Fibroblast of the aortic adventitia (primary cell): Measurements from ENCODE around the gene TRIM46. TPM values are rescaled to one million over a fixed set of nuclear protein-coding genes. Genes with fewer than 3 reads are reported as not detected.

Experiments used
- DNase-seq: peaks from one replicate; pipeline ENCODE4 v3.0.0-alpha.2; 2010; ENCODE audit warnings: low read depth
- H3K4me3 ChIP-seq: 2 replicates; pipeline ENCODE4 v1.5.1; 2011; ENCODE audit warnings: low read depth, mild to moderate bottlenecking, control low read depth, low read length, moderate library complexity
- CTCF ChIP-seq: IDR thresholded peaks from 2 replicates; pipeline ENCODE4 v1.5.1; 2011; ENCODE audit warnings: mild to moderate bottlenecking, low read length, control low read depth, inconsistent platforms; ENCODE audit not compliant: insufficient read depth
- total RNA-seq: library from RNA; depleted of rRNA; stranded (reverse); fragments of >200 nt; gene quantifications from 2 replicates; pipeline ENCODE4 v1.2.3, GENCODE V29; 2012; ENCODE audit warnings: low replicate concordance

Gene TRIM46
- total RNA-seq, 1 donor = 5.2 TPM

- no peak overlapping the region for H3K4me3 ChIP-seq
- no peak for DNase-seq
- TF ChIP-seq CTCF = no peak
These were observed 24.4 kb downstream of the TRIM46 start for GRCh38 chr1:155197901-155198546.

- no peak overlapping the region for H3K4me3 ChIP-seq
- TF ChIP-seq CTCF = no peak
- no peak for DNase-seq
These were observed 24.9 kb downstream of the TRIM46 start for GRCh38 chr1:155198547-155198906.

- DNase-seq = no peak
- TF ChIP-seq CTCF = no peak
- H3K4me3 ChIP-seq = no peak overlapping the region
These were observed 26.1 kb downstream of the TRIM46 start for GRCh38 chr1:155199792-155200191.

GRCh38 chr1:155200920-155201319 is 27.3 kb downstream of the TRIM46 start:
- H3K4me3 ChIP-seq = no peak overlapping the region
- DNase-seq = no peak
- TF ChIP-seq CTCF = no peak

- DNase-seq = no peak
- H3K4me3 ChIP-seq = no peak overlapping the region
- no peak for TF ChIP-seq CTCF
These were observed 28.5 kb downstream of the TRIM46 start for GRCh38 chr1:155202198-155202597.

DNA sequence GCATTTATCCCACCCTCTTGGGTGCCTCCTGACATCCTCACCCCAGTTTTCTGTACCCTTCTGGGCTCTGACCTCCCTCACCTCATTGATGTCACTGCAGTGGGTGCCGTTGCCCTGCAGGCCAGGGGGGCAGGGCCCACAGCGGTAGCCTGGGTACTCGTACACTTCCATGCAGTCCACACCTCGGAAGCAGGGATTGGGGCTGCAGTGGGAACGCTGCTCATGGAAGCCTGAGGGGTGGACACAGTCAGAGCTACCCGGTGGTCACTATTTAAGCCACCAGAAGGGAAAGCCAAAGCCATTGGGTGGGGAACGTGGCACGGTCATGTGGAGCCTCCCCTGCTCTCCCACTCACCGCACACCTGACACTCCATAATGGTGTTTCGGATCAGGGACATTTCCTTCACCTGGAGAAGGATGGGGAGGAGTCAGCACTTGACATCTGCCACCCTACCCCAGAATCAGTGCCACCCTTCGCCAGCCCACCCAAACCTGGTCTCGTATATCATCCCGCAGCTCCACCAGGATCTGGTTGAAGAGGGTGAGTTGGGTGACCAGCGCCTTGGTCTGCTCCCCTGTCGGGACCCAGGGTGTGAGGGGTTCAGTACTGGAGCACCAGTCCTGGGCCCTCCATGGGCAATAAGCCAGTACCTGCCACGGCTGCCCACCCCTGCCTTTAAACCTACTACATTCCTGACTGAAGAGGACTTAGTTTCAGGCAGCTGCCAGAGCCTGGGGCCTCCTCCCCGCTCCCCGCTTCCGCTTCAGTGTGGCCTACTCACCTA is 29.3 kb downstream of the TRIM46 start:
- TF ChIP-seq CTCF = no peak
- DNase-seq = no peak
- no peak overlapping the region for H3K4me3 ChIP-seq
